Femur (tissue), 1 donor: Measurements from ENCODE around the gene INPP5D.
"Not testable (repeated sequence)": the region's sequence is repeated elsewhere in the genome, so short reads cannot be mapped to it uniquely, and the experiment has no call there.

Experiments
- DNase-seq: peaks from one replicate; pipeline ENCODE4 v3.0.0-alpha.2; 2017

The INPP5D gene

GRCh38 chr2:233147829-233148167 is 87.7 kb downstream of the INPP5D start:
- no peak for DNase-seq

GRCh38 chr2:233148354-233148753 is 88.2 kb downstream of the INPP5D start:
- DNase-seq: no peak

GRCh38 chr2:233152541-233152940 is 92.4 kb downstream of the INPP5D start:
- DNase-seq: peak; percentile 86

GRCh38 chr2:233153146-233153798 is 93.1 kb downstream of the INPP5D start:
- DNase-seq: peak; percentile 44

- DNase-seq: no peak
Measured at GRCh38 chr2:233156001-233156400, 95.9 kb downstream of the INPP5D start.

- not testable (repeated sequence) for DNase-seq
Measured at GRCh38 chr2:233156461-233156860, 96.3 kb downstream of the INPP5D start.

- no peak for DNase-seq
Measured at GRCh38 chr2:233161730-233162129, 101.6 kb downstream of the INPP5D start.

- no peak for DNase-seq
Measured at GRCh38 chr2:233162770-233163169, 102.6 kb downstream of the INPP5D start.

- peak; percentile 36 for DNase-seq
Measured at GRCh38 chr2:233163486-233164103, 103.5 kb downstream of the INPP5D start.

GRCh38 chr2:233164128-233164635 is 104.0 kb downstream of the INPP5D start:
- no peak for DNase-seq

GRCh38 chr2:233164967-233165366 is 104.8 kb downstream of the INPP5D start:
- DNase-seq: no peak

- DNase-seq: no peak
Measured at GRCh38 chr2:233165543-233165894, 105.4 kb downstream of the INPP5D start.

- DNase-seq: peak; percentile 70
Measured at GRCh38 chr2:233165895-233166661, 105.9 kb downstream of the INPP5D start.

- DNase-seq: no peak
Measured at GRCh38 chr2:233168445-233168844, 108.3 kb downstream of the INPP5D start.

- no peak for DNase-seq
Measured at GRCh38 chr2:233168919-233169318, 108.8 kb downstream of the INPP5D start.

- DNase-seq: no peak
Measured at GRCh38 chr2:233171344-233171743, 111.2 kb downstream of the INPP5D start.

GRCh38 chr2:233173115-233173514 is 113.0 kb downstream of the INPP5D start:
- DNase-seq: no peak

- no peak for DNase-seq
Measured at GRCh38 chr2:233174137-233174536, 114.0 kb downstream of the INPP5D start.

- DNase-seq: no peak
Measured at GRCh38 chr2:233178994-233179847, 119.1 kb downstream of the INPP5D start.

- DNase-seq: no peak
Measured at GRCh38 chr2:233179848-233180366, 119.8 kb downstream of the INPP5D start.

GRCh38 chr2:233183869-233184418 is 123.8 kb downstream of the INPP5D start:
- DNase-seq: no peak

- no peak for DNase-seq
Measured at GRCh38 chr2:233184669-233185068, 124.5 kb downstream of the INPP5D start.
